Measurements from ENCODE around the gene GBA3. TPM values are rescaled to one million over a fixed set of nuclear protein-coding genes. Genes with fewer than 3 reads are reported as not detected.

Gene GBA3
- polyA plus RNA-seq, 1 donor from 2014 or later: not detected

GRCh38 chr4:22720091-22720490 is 27.4 kb downstream of the GBA3 start:
- H3K9me3 ChIP-seq (ENCODE audit: low read length): no peaks in the 10 kb centered on the region
- no peaks in the 10 kb centered on the region for H3F3A ChIP-seq (ENCODE audit: insufficient read depth, low read length, poor library complexity, severe bottlenecking)
- no peaks in the 10 kb centered on the region for H4K20me1 ChIP-seq (ENCODE audit: insufficient read depth)
- H3K36me3 ChIP-seq (ENCODE audit: insufficient read depth, low read length): no peaks in the 10 kb centered on the region
- no peak overlapping the region for H2AFZ ChIP-seq (ENCODE audit: low read depth, low read length)
- H3K27ac ChIP-seq (ENCODE audit: low read length): no peak overlapping the region
- TF ChIP-seq RAD21 (conservative IDR thresholded peaks at IDR 0.05) (no peak), POLR2AphosphoS5 (IDR thresholded peaks at IDR 0.05) (no peak), CTCF (IDR thresholded peaks at IDR 0.05; ENCODE audit: poor library complexity, severe bottlenecking) (no peak), REST (IDR thresholded peaks at IDR 0.05; ENCODE audit: borderline replicate concordance) (no peak), EP300 (conservative IDR thresholded peaks at IDR 0.05; ENCODE audit: poor library complexity, severe bottlenecking) (no peak), EZH2 (IDR thresholded peaks at IDR 0.05; ENCODE audit: borderline replicate concordance, insufficient read depth, low read length, poor library complexity, severe bottlenecking) (no peak), SMC3 (conservative IDR thresholded peaks at IDR 0.05; ENCODE audit: poor library complexity) (no peak), TAF1 (IDR thresholded peaks at IDR 0.05; ENCODE audit: low read depth) (no peak), MXI1 (conservative IDR thresholded peaks at IDR 0.05; ENCODE audit: poor library complexity, severe bottlenecking) (no peak)
- no peaks in the 10 kb centered on the region for H3K79me2 ChIP-seq (replicated peaks; ENCODE audit: insufficient read depth, low read length)
- no peak overlapping the region for H3K9ac ChIP-seq (ENCODE audit: low read length)
- no peak overlapping the region for H3K4me3 ChIP-seq (ENCODE audit: low read length)
- no peaks in the 10 kb centered on the region for H3K9me2 ChIP-seq (ENCODE audit: insufficient read depth, low read length)
- no peak overlapping the region for H3K4me2 ChIP-seq (ENCODE audit: low read length)
- no peaks in the 10 kb centered on the region for H3K27me3 ChIP-seq (ENCODE audit: insufficient read depth, low read depth, low read length)

GRCh38 chr4:22721204-22721603 is 28.5 kb downstream of the GBA3 start:
- Histone ChIP-seq H3K9me3 (ENCODE audit: low read length) (no peaks in the 10 kb centered on the region), H3K36me3 (ENCODE audit: insufficient read depth, low read length) (no peaks in the 10 kb centered on the region), H2AFZ (ENCODE audit: low read depth, low read length) (no peak overlapping the region), H3K9ac (ENCODE audit: low read length) (no peak overlapping the region), H3F3A (ENCODE audit: insufficient read depth, low read length, poor library complexity, severe bottlenecking) (no peaks in the 10 kb centered on the region), H3K27me3 (ENCODE audit: insufficient read depth, low read depth, low read length) (no peaks in the 10 kb centered on the region), H4K20me1 (ENCODE audit: insufficient read depth) (no peaks in the 10 kb centered on the region), H3K4me3 (ENCODE audit: low read length) (no peak overlapping the region), H3K79me2 (replicated peaks; ENCODE audit: insufficient read depth, low read length) (no peaks in the 10 kb centered on the region), H3K9me2 (ENCODE audit: insufficient read depth, low read length) (no peaks in the 10 kb centered on the region), H3K27ac (ENCODE audit: low read length) (no peak overlapping the region), H3K4me2 (ENCODE audit: low read length) (no peak overlapping the region)
- no peak for TF ChIP-seq REST (IDR thresholded peaks at IDR 0.05; ENCODE audit: borderline replicate concordance)
- TF ChIP-seq CTCF (IDR thresholded peaks at IDR 0.05; ENCODE audit: poor library complexity, severe bottlenecking): no peak
- TF ChIP-seq EZH2 (IDR thresholded peaks at IDR 0.05; ENCODE audit: borderline replicate concordance, insufficient read depth, low read length, poor library complexity, severe bottlenecking): no peak
